ENCODE results near the gene NT5M. TPM values are rescaled to one million over a fixed set of nuclear protein-coding genes. Genes with fewer than 3 reads are reported as not detected.

The NT5M gene
- polyA plus RNA-seq, 1 donor: 3.1 TPM

DNA sequence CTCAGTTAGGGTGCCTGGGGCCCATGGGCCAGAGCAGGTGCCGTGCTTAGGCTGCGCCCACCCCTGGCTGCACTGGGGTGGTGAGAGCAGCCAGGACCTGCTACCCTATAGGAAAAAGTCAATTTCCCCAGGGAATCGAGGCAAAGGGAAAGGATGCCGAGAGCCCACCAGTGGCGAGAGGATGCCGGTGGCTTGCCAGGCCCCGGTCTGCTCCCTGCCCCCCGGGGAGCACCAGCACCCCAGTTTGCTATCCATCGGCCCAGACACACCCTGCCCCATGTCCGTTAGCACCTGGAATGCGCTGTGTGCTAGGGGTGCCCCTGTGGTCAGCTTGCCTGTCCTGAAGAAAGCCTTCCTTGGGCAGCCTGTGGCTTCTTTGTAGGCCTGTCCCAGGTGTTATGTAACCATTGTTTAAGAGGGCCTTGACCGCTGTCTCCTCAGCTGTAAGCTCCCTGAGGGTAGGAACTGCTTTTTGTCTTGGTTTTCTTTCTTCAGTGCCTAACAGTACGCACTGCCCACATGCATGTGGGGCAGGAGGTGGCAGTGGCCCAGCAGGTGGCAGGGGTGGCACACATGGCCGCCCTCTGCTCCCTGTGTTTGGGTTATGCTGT is 40.8 kb downstream of the NT5M start:
- H3K27me3 ChIP-seq (ENCODE audit: control insufficient read depth, insufficient read depth, low read length): no peaks in the 10 kb centered on the region
- H3K27ac ChIP-seq (ENCODE audit: low read length): no peak overlapping the region
- no peaks in the 10 kb centered on the region for H3K36me3 ChIP-seq (ENCODE audit: control insufficient read depth, insufficient read depth, low read length)
- WGBS (ENCODE audit: insufficient coverage, low lambda C conversion rate): no CpG with 5 or more reads among the region's 14 CpGs
- H3K4me1 ChIP-seq (ENCODE audit: control insufficient read depth, insufficient read depth, low read length): no peaks in the 10 kb centered on the region
- H3K4me3 ChIP-seq (ENCODE audit: low read length): no peak overlapping the region
- H3K9me3 ChIP-seq (ENCODE audit: control insufficient read depth, low read depth, low read length): no peaks in the 10 kb centered on the region
- no peak for DNase-seq

DNA sequence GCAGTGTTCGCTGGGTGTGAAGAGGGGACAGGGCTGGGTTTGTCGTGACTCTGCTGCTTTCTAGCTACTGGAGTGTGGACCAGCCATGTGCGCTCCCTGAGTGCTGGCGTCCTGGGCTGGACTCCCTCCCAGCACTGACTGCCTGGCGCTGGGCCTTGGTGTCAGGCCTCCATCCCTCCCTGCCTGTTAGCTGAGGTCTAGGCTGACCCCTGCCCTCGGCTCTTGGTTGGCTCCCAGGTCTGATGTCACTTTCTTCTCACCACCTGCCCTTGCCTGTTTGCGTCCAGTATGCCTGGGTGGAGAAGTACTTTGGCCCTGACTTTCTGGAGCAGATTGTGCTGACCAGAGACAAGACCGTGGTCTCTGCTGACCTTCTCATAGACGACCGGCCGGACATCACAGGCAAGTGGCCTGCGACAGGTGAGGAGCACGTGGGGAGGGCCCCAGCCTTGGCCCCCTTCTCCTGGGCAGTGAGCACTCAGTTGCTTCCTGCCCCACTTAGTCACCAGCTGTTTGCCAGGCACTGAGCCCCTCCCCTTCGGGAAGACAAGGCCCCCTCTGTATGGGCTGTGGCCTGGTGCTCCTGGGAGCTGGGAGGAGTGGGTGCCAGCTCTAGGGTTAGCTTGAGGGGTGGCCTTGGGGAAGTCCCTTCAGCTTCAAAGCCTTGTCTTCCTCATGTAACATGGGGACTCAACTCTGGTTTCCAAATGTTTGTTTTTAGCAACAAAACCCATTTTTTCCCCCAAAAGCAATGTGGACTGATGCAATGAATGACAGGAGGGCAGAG is 41.5 kb downstream of the NT5M start:
- Histone ChIP-seq H3K36me3 (ENCODE audit: control insufficient read depth, insufficient read depth, low read length) (no peaks in the 10 kb centered on the region), H3K4me3 (ENCODE audit: low read length) (no peak overlapping the region), H3K4me1 (ENCODE audit: control insufficient read depth, insufficient read depth, low read length) (no peaks in the 10 kb centered on the region), H3K27me3 (ENCODE audit: control insufficient read depth, insufficient read depth, low read length) (no peaks in the 10 kb centered on the region), H3K9me3 (ENCODE audit: control insufficient read depth, low read depth, low read length) (no peaks in the 10 kb centered on the region), H3K27ac (ENCODE audit: low read length) (no peak overlapping the region)
- WGBS (ENCODE audit: insufficient coverage, low lambda C conversion rate): no CpG with 5 or more reads among the region's 14 CpGs
- no peak for DNase-seq

DNA sequence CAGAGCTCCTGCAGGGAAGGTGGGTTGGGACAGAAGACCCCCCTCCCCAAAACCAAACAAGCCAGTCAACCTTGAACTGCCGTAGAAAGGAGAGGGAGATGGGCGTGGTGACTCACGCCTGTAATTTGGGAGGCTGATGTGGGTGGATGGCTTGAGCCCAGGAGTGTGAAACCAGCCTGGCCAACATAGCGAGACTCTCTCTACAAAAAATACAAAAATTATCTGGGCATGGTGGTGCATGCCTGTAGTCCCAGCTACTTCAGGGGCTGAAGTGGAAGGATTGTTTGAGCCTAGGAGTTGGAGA is 42.1 kb downstream of the NT5M start:
- H3K27ac ChIP-seq (ENCODE audit: low read length): no peak overlapping the region
- no peak for DNase-seq
- H3K4me3 ChIP-seq (ENCODE audit: low read length): no peak overlapping the region
- WGBS (ENCODE audit: insufficient coverage, low lambda C conversion rate): no CpG with 5 or more reads among the region's 4 CpGs
- no peaks in the 10 kb centered on the region for H3K27me3 ChIP-seq (ENCODE audit: control insufficient read depth, insufficient read depth, low read length)
- H3K4me1 ChIP-seq (ENCODE audit: control insufficient read depth, insufficient read depth, low read length): no peaks in the 10 kb centered on the region
- no peaks in the 10 kb centered on the region for H3K9me3 ChIP-seq (ENCODE audit: control insufficient read depth, low read depth, low read length)
- H3K36me3 ChIP-seq (ENCODE audit: control insufficient read depth, insufficient read depth, low read length): no peaks in the 10 kb centered on the region

DNA sequence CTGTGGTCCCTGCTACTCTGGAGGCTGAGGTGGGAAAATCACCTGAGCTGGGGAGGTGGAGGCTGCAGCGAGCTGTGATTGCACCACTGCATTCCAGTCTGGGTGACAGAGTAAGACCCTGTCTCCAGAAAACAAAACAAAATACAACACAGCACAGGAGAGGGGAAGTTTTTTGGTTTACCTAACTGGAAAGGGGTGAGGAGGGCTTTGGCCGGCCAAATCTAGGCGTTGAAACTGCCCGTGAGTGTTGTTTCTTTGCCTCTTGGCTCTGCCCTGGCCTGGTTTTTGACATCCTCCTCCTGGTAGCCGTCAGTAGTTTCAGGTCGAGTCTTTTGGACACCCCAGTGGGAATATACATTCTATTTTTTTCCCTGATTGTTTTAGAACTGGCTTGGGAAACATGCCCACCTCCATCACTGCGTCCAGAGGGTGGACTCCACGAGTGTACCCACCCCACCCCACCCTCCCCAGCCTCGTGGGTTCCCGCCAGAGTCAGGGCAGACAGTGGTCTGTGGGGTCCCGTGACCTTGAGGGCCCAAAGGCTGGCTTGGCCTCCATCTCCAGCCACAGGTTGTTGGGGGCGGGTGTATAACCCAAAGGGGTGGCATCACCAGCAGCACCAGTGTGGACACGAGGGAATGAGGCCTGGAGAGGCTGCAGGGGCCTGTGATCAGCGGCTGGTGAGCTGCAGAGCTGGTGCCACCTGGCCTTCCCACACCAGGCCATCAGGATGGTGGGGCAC is 42.7 kb downstream of the NT5M start:
- H3K9me3 ChIP-seq (ENCODE audit: control insufficient read depth, low read depth, low read length): no peaks in the 10 kb centered on the region
- no peaks in the 10 kb centered on the region for H3K4me1 ChIP-seq (ENCODE audit: control insufficient read depth, insufficient read depth, low read length)
- H3K27me3 ChIP-seq (ENCODE audit: control insufficient read depth, insufficient read depth, low read length): no peaks in the 10 kb centered on the region
- no CpG with 5 or more reads among the region's 14 CpGs for WGBS (ENCODE audit: insufficient coverage, low lambda C conversion rate)
- DNase-seq: no peak
- no peak overlapping the region for H3K27ac ChIP-seq (ENCODE audit: low read length)
- H3K36me3 ChIP-seq (ENCODE audit: control insufficient read depth, insufficient read depth, low read length): no peaks in the 10 kb centered on the region
- H3K4me3 ChIP-seq (ENCODE audit: low read length): no peak overlapping the region

DNA sequence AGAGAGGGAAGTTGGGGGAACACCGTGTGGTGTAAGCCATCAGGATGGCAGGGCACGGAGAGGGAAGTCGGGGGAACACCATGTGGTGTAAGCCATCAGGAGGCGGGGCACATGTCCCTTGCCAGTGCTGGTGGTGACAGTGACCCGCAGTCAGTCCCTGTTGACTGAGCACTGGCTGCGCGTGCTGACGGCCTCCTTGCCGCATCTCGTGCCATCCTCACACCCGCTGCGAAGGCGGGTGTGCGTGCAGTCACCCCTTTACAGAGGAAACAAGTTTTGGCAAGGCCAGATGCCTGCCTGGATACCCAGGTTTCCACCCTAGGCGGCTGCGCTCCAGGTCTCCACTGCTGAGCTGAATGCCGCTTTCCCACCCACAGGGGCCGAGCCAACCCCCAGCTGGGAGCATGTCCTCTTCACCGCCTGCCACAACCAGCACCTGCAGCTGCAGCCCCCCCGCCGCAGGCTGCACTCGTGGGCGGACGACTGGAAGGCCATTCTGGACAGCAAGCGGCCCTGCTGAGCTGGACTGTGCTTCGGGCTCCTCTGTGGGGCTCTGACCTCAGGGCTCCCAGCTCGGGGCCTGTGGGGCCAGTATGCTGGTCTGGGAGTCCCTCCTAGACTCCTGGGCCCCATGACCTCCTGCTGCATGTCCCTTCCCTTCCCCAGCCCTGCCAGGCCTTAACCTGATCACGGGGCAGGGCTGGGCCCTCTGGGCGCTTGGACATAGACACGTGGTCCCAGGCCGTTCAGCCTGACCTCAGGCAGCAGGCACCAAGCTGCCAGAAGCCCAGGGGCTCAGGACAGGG is 43.5 kb downstream of the NT5M start:
- no peaks in the 10 kb centered on the region for H3K36me3 ChIP-seq (ENCODE audit: control insufficient read depth, insufficient read depth, low read length)
- 76% methylated on average over 3 of the region's 31 CpGs for WGBS (ENCODE audit: insufficient coverage, low lambda C conversion rate)
- no peak for DNase-seq
- no peaks in the 10 kb centered on the region for H3K4me1 ChIP-seq (ENCODE audit: control insufficient read depth, insufficient read depth, low read length)
- H3K4me3 ChIP-seq (ENCODE audit: low read length): no peak overlapping the region
- H3K9me3 ChIP-seq (ENCODE audit: control insufficient read depth, low read depth, low read length): no peaks in the 10 kb centered on the region
- no peak overlapping the region for H3K27ac ChIP-seq (ENCODE audit: low read length)
- no peaks in the 10 kb centered on the region for H3K27me3 ChIP-seq (ENCODE audit: control insufficient read depth, insufficient read depth, low read length)

DNA sequence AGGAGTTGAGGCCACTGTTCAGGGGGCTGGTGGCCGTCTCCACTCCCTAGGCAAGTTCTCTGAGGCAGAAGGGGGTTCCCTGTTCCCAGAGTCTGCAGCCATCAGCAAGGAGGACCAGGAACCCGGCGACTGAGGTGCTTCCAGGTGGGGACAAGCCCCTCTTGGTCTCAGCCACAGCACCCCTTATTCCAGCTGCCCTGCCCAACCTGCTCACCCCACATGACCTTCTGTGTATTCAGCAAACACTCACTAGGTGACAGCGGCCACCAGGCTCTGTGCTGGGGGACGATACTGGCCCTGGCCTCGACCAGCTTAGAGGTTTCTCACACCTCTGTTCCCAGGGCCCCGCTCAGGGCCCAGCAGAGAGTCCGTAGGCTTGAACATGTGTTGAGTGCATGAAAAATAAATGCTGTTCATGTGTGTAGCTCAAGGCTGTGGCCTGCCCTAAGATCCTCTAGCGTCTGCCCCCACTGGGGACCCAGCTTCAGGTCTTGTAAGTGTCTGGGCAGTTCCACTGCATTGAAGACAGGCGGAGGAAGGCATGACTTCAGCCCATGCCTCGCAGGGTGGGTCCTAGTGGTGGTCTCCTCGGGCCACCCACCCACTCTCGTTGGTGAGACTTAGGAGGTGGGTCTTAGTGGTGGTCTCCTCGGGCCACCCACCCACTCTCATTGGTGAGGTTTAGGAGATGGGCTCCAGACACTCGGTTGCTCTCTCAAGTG is 44.2 kb downstream of the NT5M start:
- no peaks in the 10 kb centered on the region for H3K4me1 ChIP-seq (ENCODE audit: control insufficient read depth, insufficient read depth, low read length)
- no peaks in the 10 kb centered on the region for H3K9me3 ChIP-seq (ENCODE audit: control insufficient read depth, low read depth, low read length)
- no CpG with 5 or more reads among the region's 15 CpGs for WGBS (ENCODE audit: insufficient coverage, low lambda C conversion rate)
- DNase-seq: no peak
- no peak overlapping the region for H3K4me3 ChIP-seq (ENCODE audit: low read length)
- no peaks in the 10 kb centered on the region for H3K27me3 ChIP-seq (ENCODE audit: control insufficient read depth, insufficient read depth, low read length)
- no peaks in the 10 kb centered on the region for H3K36me3 ChIP-seq (ENCODE audit: control insufficient read depth, insufficient read depth, low read length)
- H3K27ac ChIP-seq (ENCODE audit: low read length): no peak overlapping the region

DNA sequence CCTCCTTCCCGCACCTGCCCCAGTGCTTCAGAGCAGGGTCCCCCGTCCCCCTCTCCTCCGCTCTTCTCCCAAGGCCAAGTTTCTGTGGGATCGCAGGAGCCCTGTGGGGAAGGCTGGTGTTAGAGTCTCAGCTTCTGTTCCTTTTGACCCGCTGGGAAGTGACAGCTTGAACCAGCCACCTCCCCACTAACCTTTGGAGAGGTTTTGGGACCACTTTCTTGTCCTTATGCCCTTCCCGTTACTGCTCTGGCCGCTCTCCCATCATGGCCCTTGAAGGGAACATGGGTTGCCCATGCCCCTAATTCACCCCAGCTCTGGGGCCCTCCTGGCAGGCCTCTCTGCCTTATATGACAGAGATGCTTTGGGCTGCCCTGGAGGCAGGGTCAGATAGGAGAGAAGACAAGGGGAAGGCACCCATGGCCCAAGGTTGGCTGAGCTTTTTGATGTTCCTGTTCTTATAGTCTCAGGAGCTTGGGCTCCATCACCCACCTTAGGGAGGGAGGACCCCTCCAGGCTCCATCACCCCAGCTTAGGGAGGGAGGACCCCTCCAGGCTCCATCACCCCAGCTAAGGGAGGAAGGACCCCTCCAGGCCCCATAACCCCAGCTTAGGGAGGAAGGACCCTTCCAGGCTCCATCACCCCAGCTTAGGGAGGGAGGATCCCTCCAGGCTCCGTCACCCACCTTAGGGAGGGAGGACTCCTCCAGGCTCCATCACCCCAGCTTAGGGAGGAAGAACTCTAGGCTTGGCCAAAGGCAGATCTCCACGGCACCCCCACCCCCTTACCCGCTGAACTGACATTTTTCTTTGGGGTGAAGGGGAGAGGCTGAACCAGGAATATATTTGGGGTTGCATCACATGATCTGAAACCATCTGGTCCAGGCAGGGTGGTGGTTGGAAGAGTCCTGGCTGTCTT is 45.0 kb downstream of the NT5M start:
- Histone ChIP-seq H3K27ac (ENCODE audit: low read length) (no peak overlapping the region), H3K36me3 (ENCODE audit: control insufficient read depth, insufficient read depth, low read length) (no peaks in the 10 kb centered on the region), H3K27me3 (ENCODE audit: control insufficient read depth, insufficient read depth, low read length) (no peaks in the 10 kb centered on the region), H3K9me3 (ENCODE audit: control insufficient read depth, low read depth, low read length) (no peaks in the 10 kb centered on the region), H3K4me1 (ENCODE audit: control insufficient read depth, insufficient read depth, low read length) (no peaks in the 10 kb centered on the region), H3K4me3 (ENCODE audit: low read length) (no peak overlapping the region)
- no CpG with 5 or more reads among the region's 10 CpGs for WGBS (ENCODE audit: insufficient coverage, low lambda C conversion rate)
- no peak for DNase-seq

DNA sequence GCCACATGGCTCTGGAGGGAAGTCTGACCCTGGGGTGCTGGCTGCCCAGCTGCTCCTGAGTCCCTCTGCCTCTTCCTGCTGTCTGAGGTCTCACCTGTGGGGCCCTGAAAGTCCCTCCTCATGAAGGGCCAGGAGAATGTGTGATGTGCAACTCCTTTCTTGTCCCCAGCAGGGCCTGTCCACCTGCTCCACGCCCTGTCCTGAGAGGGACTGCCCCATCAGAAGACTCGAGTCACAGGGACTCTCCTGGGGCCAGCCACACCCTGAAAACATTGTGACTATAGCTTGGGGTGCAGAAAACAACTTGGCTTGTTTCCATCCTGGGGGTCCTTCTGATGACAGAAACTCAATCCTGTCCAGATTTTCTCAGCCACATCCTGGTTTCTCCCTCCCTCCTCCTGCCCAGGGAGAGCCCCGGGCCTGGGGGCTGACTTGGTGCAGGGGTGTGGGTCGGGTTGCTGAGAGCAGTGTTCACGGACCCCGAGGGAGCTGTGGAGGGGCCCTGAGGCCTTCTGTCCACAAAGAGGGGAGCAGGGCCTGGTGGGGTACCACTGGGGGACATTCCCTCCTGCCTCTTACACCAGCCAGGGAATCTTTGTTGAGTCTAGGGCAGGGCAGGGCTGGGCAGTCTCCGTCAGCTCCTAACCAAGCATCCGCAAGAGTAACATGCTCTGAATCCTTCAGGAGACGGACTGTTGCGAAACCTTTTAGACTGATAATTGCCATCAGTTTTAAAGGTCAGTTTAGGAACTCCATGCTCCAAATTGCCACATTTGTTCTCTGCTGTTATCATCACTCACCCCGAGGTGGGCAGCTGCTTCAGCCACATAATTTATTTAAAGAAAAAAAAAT is 45.9 kb downstream of the NT5M start:
- no peak overlapping the region for H3K27ac ChIP-seq (ENCODE audit: low read length)
- H3K4me3 ChIP-seq (ENCODE audit: low read length): no peak overlapping the region
- WGBS (ENCODE audit: insufficient coverage, low lambda C conversion rate): 0% methylated on average over 1 of the region's 11 CpGs
- H3K4me1 ChIP-seq (ENCODE audit: control insufficient read depth, insufficient read depth, low read length): no peaks in the 10 kb centered on the region
- H3K9me3 ChIP-seq (ENCODE audit: control insufficient read depth, low read depth, low read length): no peaks in the 10 kb centered on the region
- no peak for DNase-seq
- H3K27me3 ChIP-seq (ENCODE audit: control insufficient read depth, insufficient read depth, low read length): no peaks in the 10 kb centered on the region
- H3K36me3 ChIP-seq (ENCODE audit: control insufficient read depth, insufficient read depth, low read length): no peaks in the 10 kb centered on the region

DNA sequence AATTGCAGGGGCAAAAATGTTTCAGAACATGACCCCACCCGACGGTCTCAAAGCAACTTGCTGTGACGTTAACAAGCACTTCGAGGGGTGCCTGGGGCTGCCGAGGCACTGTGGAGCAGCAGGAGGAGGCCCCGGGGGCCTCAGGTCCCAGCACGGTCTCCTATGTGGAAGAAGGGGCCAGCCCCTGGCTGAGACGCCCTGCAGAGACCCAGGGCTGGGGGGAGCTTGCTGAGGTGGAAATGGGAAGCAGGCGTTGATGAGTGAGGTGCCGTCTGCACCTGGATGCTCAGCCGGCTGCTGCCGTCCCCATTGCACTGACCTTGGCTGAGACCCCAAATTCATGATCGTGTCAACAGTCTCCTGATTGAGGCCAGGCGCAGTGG is 46.5 kb downstream of the NT5M start:
- Histone ChIP-seq H3K4me3 (ENCODE audit: low read length) (no peak overlapping the region), H3K9me3 (ENCODE audit: control insufficient read depth, low read depth, low read length) (no peaks in the 10 kb centered on the region), H3K36me3 (ENCODE audit: control insufficient read depth, insufficient read depth, low read length) (no peaks in the 10 kb centered on the region), H3K4me1 (ENCODE audit: control insufficient read depth, insufficient read depth, low read length) (no peaks in the 10 kb centered on the region), H3K27me3 (ENCODE audit: control insufficient read depth, insufficient read depth, low read length) (no peaks in the 10 kb centered on the region), H3K27ac (ENCODE audit: low read length) (no peak overlapping the region)
- WGBS (ENCODE audit: insufficient coverage, low lambda C conversion rate): no CpG with 5 or more reads among the region's 14 CpGs
- DNase-seq: no peak

All from large intestine (tissue), 3 donors.